GM23338 (cell line): ENCODE results near the gene PLAC8L1. TPM values are rescaled to one million over a fixed set of nuclear protein-coding genes. Genes with fewer than 3 reads are reported as not detected.

ENCODE experiments used
- ATAC-seq: fragments of 200-7000 bp; cut with Tn5 transposase; 3 replicates; pipeline ENCODE4 v1.9.1; 2020
- DNase-seq: peaks from one replicate; pipeline ENCODE4 v3.0.0-alpha.2; 2015; ENCODE audit warnings: low spot score
- H2AFZ ChIP-seq: fragments of 200-600 bp; sonication (generic); 2 replicates; pipeline ENCODE4 v1.8.0; 2016; ENCODE audit warnings: antibody characterized with exemption, mild to moderate bottlenecking, moderate library complexity
- H3F3A ChIP-seq: fragments of 200-600 bp; sonication (generic); replicated peaks from 2 replicates; pipeline ENCODE4 v1.8.0; 2017; ENCODE audit warnings: antibody characterized with exemption, mixed run types, low read depth
- H3K27ac ChIP-seq: fragments of 200-600 bp; sonication (generic); 2 replicates; pipeline ENCODE4 v1.6.1; 2016; ENCODE audit warnings: low read depth
- H3K27me3 ChIP-seq: fragments of 200-600 bp; sonication (generic); 2 replicates; pipeline ENCODE4 v1.8.0; 2016; ENCODE audit warnings: mild to moderate bottlenecking, mixed run types, moderate library complexity; ENCODE audit not compliant: insufficient read depth
- H3K36me3 ChIP-seq: fragments of 200-600 bp; sonication (generic); 2 replicates; pipeline ENCODE4 v1.8.0; 2016; ENCODE audit warnings: mild to moderate bottlenecking; ENCODE audit not compliant: insufficient read depth
- H3K4me1 ChIP-seq: fragments of 200-600 bp; sonication (generic); 2 replicates; pipeline ENCODE4 v1.8.0; 2016; ENCODE audit warnings: mild to moderate bottlenecking, moderate library complexity; ENCODE audit not compliant: insufficient read depth
- H3K4me2 ChIP-seq: fragments of 200-600 bp; sonication (generic); 2 replicates; pipeline ENCODE4 v1.7.1; 2017; ENCODE audit warnings: mixed run types
- H3K4me3 ChIP-seq: fragments of 200-600 bp; sonication (generic); 2 replicates; pipeline ENCODE4 v1.6.1; 2016; ENCODE audit warnings: mixed run types
- H3K79me2 ChIP-seq: fragments of 200-600 bp; sonication (generic); replicated peaks from 2 replicates; pipeline ENCODE4 v1.8.0; 2017; ENCODE audit warnings: mild to moderate bottlenecking; ENCODE audit not compliant: insufficient read depth
- H3K9me2 ChIP-seq: fragments of 200-600 bp; sonication (generic); 2 replicates; pipeline ENCODE4 v1.8.0; 2017; ENCODE audit not compliant: insufficient read depth
- H4K20me1 ChIP-seq: fragments of 200-600 bp; sonication (generic); replicated peaks from 2 replicates; pipeline ENCODE4 v1.8.0; 2017; ENCODE audit warnings: mild to moderate bottlenecking; ENCODE audit not compliant: insufficient read depth
- H3K27ac Mint-ChIP-seq: 2 replicates; pipeline ENCODE4 v1.8.0; 2020; ENCODE audit warnings: inconsistent platforms, mild to moderate bottlenecking, moderate library complexity, mixed read lengths
- H3K27me3 Mint-ChIP-seq: 3 replicates; pipeline ENCODE4 v1.8.0; 2022; ENCODE audit warnings: low read depth, mild to moderate bottlenecking, moderate library complexity, mixed read lengths, inconsistent platforms; ENCODE audit not compliant: insufficient read depth, poor library complexity
- H3K36me3 Mint-ChIP-seq: 3 replicates; pipeline ENCODE4 v1.8.0; 2021; ENCODE audit warnings: low read depth, mild to moderate bottlenecking, inconsistent platforms, moderate library complexity, mixed read lengths
- H3K4me1 Mint-ChIP-seq: 3 replicates; pipeline ENCODE4 v1.8.0; 2020; ENCODE audit warnings: mild to moderate bottlenecking, inconsistent platforms, mixed read lengths
- H3K4me3 Mint-ChIP-seq: 3 replicates; pipeline ENCODE4 v1.8.0; 2021; ENCODE audit warnings: moderate library complexity, mild to moderate bottlenecking, inconsistent platforms, mixed read lengths
- H3K9me3 Mint-ChIP-seq: 3 replicates; pipeline ENCODE4 v1.8.0; 2020; ENCODE audit warnings: moderate library complexity, mild to moderate bottlenecking, inconsistent platforms, mixed read lengths
- ETS1 ChIP-seq: IDR thresholded peaks from 2 replicates; pipeline ENCODE4 v1.6.1; 2016; ENCODE audit warnings: antibody characterized with exemption
- JUNB ChIP-seq: IDR thresholded peaks from one replicate; pipeline ENCODE4 v1.6.1; 2016; ENCODE audit warnings: antibody characterized with exemption; ENCODE audit not compliant: unreplicated experiment
- polyA plus RNA-seq: library from polyadenylated mRNA; unstranded; fragments of >200 nt; fragmentation: Nextera tagmentation; extraction: Ambion mirVana; gene quantifications from 2 replicates; pipeline ENCODE4 v1.2.1, GENCODE V29; 2016
- total RNA-seq: library from RNA; depleted of rRNA; stranded (reverse); fragments of >200 nt; shearing (Covaris generic); gene quantifications from 2 replicates; pipeline ENCODE4 v1.2.3, GENCODE V29; 2014
- TF ChIP-seq, protein P1 (sequence below): fragments of 250-450 bp; sonication (Bioruptor Pico); IDR thresholded peaks from 2 replicates; pipeline ENCODE4 v1.5.0; 2020; ENCODE audit warnings: mild to moderate bottlenecking, moderate library complexity
- TF ChIP-seq, protein P2 (sequence below), 2 experiments: fragments of 200-600 bp in 1 of 2; sonication (generic) in 1 of 2; conservative IDR thresholded peaks; 2 replicates each; pipeline versions ENCODE4 v1.5.1 to v1.6.1; 2016 to 2017; ENCODE audit warnings: antibody characterized with exemption in 2 of 2, low read depth in 2 of 2, mild to moderate bottlenecking in 2 of 2, moderate library complexity in 1 of 2

PLAC8L1 gene
- total and polyA plus RNA-seq, 2 experiments from 2014 or later: 2.0 TPM; not detected in 1

DNA sequence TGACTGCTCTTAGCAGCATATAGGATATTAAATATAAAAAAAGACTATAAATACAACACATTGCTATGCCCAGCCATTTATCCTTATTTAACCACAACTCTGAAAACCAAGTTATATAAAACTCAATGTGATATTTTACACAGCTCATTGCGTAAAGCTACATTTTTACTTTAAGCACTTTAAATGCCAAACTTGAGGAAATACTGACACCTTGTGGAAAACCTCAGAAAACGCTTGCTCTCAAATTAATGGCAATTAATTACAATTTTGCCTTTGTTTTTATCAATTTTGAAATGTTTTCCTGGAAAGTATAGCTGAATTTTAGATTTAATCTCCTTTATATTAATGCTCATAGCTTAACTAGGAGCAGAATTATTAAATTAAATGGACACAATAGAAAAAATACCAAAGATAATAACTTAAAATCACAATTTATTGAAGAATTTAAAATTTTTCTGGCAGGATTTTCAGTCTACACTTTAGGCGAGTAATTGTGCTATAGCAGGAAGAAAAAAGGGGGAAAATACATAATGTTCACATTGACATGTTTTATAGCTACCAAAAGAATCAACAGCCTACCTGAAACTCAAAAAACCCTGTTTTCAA is 25.2 kb upstream of the PLAC8L1 start:
- Mint-ChIP-seq H3K4me3 (no peak overlapping the region), H3K27ac (no peak overlapping the region), H3K36me3 (peaks cover 97% of the 10 kb centered on the region), H3K27me3 (peaks cover 6% of the 10 kb centered on the region), H3K9me3 (no peaks in the 10 kb centered on the region), H3K4me1 (no peaks in the 10 kb centered on the region)
- TF ChIP-seq, protein P1, sequence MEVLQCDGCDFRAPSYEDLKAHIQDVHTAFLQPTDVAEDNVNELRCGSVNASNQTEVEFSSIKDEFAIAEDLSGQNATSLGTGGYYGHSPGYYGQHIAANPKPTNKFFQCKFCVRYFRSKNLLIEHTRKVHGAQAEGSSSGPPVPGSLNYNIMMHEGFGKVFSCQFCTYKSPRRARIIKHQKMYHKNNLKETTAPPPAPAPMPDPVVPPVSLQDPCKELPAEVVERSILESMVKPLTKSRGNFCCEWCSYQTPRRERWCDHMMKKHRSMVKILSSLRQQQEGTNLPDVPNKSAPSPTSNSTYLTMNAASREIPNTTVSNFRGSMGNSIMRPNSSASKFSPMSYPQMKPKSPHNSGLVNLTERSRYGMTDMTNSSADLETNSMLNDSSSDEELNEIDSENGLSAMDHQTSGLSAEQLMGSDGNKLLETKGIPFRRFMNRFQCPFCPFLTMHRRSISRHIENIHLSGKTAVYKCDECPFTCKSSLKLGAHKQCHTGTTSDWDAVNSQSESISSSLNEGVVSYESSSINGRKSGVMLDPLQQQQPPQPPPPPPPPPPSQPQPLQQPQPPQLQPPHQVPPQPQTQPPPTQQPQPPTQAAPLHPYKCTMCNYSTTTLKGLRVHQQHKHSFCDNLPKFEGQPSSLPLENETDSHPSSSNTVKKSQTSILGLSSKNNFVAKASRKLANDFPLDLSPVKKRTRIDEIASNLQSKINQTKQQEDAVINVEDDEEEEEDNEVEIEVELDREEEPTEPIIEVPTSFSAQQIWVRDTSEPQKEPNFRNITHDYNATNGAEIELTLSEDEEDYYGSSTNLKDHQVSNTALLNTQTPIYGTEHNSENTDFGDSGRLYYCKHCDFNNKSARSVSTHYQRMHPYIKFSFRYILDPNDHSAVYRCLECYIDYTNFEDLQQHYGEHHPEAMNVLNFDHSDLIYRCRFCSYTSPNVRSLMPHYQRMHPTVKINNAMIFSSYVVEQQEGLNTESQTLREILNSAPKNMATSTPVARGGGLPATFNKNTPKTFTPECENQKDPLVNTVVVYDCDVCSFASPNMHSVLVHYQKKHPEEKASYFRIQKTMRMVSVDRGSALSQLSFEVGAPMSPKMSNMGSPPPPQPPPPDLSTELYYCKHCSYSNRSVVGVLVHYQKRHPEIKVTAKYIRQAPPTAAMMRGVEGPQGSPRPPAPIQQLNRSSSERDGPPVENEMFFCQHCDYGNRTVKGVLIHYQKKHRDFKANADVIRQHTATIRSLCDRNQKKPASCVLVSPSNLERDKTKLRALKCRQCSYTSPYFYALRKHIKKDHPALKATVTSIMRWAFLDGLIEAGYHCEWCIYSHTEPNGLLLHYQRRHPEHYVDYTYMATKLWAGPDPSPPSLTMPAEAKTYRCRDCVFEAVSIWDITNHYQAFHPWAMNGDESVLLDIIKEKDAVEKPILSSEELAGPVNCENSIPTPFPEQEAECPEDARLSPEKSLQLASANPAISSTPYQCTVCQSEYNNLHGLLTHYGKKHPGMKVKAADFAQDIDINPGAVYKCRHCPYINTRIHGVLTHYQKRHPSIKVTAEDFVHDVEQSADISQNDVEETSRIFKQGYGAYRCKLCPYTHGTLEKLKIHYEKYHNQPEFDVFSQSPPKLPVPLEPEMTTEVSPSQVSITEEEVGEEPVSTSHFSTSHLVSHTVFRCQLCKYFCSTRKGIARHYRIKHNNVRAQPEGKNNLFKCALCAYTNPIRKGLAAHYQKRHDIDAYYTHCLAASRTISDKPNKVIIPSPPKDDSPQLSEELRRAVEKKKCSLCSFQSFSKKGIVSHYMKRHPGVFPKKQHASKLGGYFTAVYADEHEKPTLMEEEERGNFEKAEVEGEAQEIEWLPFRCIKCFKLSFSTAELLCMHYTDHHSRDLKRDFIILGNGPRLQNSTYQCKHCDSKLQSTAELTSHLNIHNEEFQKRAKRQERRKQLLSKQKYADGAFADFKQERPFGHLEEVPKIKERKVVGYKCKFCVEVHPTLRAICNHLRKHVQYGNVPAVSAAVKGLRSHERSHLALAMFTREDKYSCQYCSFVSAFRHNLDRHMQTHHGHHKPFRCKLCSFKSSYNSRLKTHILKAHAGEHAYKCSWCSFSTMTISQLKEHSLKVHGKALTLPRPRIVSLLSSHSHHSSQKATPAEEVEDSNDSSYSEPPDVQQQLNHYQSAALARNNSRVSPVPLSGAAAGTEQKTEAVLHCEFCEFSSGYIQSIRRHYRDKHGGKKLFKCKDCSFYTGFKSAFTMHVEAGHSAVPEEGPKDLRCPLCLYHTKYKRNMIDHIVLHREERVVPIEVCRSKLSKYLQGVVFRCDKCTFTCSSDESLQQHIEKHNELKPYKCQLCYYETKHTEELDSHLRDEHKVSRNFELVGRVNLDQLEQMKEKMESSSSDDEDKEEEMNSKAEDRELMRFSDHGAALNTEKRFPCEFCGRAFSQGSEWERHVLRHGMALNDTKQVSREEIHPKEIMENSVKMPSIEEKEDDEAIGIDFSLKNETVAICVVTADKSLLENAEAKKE: no peak
- TF ChIP-seq, protein P2, sequence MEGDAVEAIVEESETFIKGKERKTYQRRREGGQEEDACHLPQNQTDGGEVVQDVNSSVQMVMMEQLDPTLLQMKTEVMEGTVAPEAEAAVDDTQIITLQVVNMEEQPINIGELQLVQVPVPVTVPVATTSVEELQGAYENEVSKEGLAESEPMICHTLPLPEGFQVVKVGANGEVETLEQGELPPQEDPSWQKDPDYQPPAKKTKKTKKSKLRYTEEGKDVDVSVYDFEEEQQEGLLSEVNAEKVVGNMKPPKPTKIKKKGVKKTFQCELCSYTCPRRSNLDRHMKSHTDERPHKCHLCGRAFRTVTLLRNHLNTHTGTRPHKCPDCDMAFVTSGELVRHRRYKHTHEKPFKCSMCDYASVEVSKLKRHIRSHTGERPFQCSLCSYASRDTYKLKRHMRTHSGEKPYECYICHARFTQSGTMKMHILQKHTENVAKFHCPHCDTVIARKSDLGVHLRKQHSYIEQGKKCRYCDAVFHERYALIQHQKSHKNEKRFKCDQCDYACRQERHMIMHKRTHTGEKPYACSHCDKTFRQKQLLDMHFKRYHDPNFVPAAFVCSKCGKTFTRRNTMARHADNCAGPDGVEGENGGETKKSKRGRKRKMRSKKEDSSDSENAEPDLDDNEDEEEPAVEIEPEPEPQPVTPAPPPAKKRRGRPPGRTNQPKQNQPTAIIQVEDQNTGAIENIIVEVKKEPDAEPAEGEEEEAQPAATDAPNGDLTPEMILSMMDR (conservative IDR thresholded peaks at IDR 0.05; ENCODE audit: low read depth in 2 of 2): peak; percentile 46 to 78; a peak in 3 of 4 replicates
- TF ChIP-seq ETS1 (no peak), JUNB (no peak)
- Histone ChIP-seq H3K27me3 (no peaks in the 10 kb centered on the region), H3K4me2 (no peak overlapping the region), H3F3A (no peaks in the 10 kb centered on the region; the same call in 1 of the 2 replicates), H3K79me2 (no peaks in the 10 kb centered on the region), H3K9me2 (no peaks in the 10 kb centered on the region), H4K20me1 (0 out of 2 replicates have a peak, but pooled peaks cover 10% of the 10 kb centered on the region), H3K4me1 (no peaks in the 10 kb centered on the region), H2AFZ (no peak overlapping the region), H3K36me3 (peaks cover 83% of the 10 kb centered on the region), H3K27ac (0 out of 2 replicates have a peak overlapping the region, but pooled peaks have one; percentile 5), H3K4me3 (no peak overlapping the region)
- DNase-seq (peak; percentile 60), ATAC-seq (no peak)
